Fibroblast of villous mesenchyme (primary cell): ENCODE results near the gene ICE2. TPM values are rescaled to one million over a fixed set of nuclear protein-coding genes. Genes with fewer than 3 reads are reported as not detected.

Experiments used
- DNase-seq: peaks from one replicate; pipeline ENCODE4 v3.0.0-alpha.2; 2010; ENCODE audit warnings: low read depth
- H3K4me3 ChIP-seq: 2 replicates; pipeline ENCODE4 v1.5.1; 2011; ENCODE audit warnings: low read depth, mild to moderate bottlenecking, low read length
- CTCF ChIP-seq: IDR thresholded peaks from 2 replicates; pipeline ENCODE4 v1.5.1; 2012; ENCODE audit warnings: low read depth, mild to moderate bottlenecking, low read length; ENCODE audit not compliant: insufficient read depth
- total RNA-seq: library from RNA; depleted of rRNA; stranded (reverse); fragments of >200 nt; gene quantifications from 2 replicates; pipeline ENCODE4 v1.2.3, GENCODE V29; 2012

Gene ICE2
- total RNA-seq, 1 donor = 31.1 TPM

DNA sequence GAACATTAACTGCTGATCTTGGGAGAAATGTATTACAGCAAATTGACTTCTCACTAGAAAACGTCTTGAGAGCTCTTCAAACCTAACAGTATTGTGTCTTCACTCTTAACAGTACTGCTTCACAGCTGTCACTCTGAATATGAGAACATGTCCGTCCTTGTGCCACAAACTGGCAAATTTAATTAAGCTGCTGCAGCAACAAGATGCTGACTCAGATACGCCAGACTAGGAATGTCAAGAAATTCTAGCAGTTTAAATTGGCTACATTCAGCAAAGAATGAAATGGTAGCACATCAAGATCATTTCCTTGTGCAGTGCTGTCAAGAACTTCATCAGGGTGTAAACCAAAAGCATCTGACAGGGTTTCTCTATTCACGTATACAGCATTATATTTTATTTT, 7.6 kb downstream of the ICE2 start:
- no peak for TF ChIP-seq CTCF

GRCh38 chr15:60469893-60470641, 8.9 kb downstream of the ICE2 start:
- no peak overlapping the region for H3K4me3 ChIP-seq
- DNase-seq = peak; percentile 27
- no peak for TF ChIP-seq CTCF

More for the DNA sequence above, 7.6 kb downstream of the ICE2 start:
- no peak for DNase-seq
- no peak overlapping the region for H3K4me3 ChIP-seq

- H3K4me3 ChIP-seq = no peak overlapping the region
- no peak for TF ChIP-seq CTCF
- no peak for DNase-seq
Observed at GRCh38 chr15:60464836-60465630, 13.9 kb downstream of the ICE2 start.

- no peak for TF ChIP-seq CTCF
- peak; percentile 12 for DNase-seq
- no peak overlapping the region for H3K4me3 ChIP-seq
Observed at GRCh38 chr15:60462027-60462426, 16.9 kb downstream of the ICE2 start.

- DNase-seq = no peak
- no peak overlapping the region for H3K4me3 ChIP-seq
- TF ChIP-seq CTCF = no peak
Observed at GRCh38 chr15:60460931-60461330, 18.0 kb downstream of the ICE2 start.

GRCh38 chr15:60458721-60459120, 20.2 kb downstream of the ICE2 start:
- DNase-seq = no peak
- no peak overlapping the region for H3K4me3 ChIP-seq
- TF ChIP-seq CTCF = no peak
